ENCODE data around the gene HSD11B1.

Gene HSD11B1

DNA sequence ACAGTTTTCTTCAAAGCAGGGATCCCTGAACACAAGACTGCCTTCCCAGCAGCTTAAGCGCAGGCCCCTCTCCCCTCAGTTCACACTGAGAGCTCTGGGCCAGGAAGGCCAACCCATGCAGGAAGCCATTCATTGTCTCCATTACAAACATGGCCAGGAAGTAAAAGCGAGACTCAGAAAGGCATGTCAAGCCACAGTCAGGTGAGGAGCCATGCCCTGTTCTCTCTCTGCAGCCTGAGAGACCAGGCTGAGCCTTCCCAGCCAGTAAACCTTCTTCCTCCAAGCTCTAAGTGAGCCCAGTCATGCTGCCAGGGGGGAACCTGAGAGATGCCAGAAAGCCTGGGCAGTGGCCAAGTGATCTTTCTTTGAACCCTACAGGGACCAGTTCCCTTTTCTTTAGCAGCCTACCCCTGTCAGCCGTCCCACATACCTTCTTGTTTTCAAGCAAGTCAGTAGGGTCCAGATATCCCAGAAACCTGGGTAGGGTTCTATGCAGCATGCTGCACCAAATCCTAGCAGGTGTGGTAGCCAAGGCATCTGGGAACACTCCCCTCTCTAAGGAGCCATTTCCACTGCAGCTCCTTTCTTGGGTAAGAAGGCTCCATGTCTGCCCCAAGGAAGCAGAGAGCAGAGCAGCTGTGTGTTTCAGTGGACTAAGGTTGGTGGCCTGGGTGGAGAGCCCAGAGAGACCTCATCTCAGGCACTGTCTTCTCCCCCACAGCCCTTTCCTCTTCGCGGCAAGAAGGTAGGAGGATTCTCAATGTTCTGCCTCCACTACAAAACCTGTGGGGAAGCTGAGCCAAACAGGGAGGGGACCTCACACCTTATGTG, 52.2 kb downstream of the HSD11B1 start:
- DNase-seq = peak in 2 of 5 donors; percentile 38 to 65

DNA sequence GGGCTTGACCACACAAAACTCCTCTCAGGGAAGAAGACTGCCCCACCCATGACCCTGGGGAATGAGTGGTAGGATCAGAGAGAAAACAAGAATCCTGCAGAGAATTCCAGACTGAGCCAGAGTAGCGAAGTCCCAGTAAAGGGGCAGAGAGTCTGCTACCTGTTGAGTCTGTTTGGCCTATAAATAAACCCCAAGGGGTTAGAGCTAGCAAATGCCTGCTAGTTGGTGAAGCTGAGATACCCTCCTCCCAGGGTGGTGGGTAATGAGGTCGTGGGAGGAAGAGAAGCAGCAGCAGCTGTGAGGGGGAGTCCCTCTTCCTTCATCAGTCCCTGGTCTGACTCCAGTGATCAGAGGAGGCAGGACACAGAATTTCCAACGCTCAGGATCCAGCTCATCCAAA, 53.8 kb downstream of the HSD11B1 start:
- no peak for DNase-seq

DNA sequence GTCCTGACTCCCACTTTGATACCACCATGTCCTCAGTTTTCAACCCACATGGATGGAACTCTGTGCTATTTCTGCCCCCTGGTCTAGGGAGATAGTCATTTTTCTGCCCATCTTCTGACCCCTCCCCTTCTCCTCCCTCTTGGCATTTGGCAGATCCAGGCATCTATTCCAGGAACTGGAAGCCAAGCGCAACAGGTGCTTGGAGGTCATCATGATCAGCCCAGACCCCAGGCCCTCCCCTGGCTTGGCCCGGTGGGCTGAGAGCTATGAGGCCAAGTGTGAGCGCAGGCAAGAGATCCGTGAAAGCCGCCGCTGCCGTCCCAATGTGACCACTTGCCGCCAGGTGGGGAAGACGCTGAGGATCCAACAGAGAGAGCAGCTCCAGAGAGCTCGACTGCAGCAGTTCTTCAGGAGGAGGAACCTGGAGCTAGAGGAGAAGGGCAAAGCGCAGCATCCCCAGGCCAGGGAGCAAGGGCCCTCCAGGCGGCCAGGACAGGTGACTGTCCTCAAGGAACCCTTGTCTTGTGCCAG, 55.2 kb downstream of the HSD11B1 start:
- DNase-seq = no peak

DNA sequence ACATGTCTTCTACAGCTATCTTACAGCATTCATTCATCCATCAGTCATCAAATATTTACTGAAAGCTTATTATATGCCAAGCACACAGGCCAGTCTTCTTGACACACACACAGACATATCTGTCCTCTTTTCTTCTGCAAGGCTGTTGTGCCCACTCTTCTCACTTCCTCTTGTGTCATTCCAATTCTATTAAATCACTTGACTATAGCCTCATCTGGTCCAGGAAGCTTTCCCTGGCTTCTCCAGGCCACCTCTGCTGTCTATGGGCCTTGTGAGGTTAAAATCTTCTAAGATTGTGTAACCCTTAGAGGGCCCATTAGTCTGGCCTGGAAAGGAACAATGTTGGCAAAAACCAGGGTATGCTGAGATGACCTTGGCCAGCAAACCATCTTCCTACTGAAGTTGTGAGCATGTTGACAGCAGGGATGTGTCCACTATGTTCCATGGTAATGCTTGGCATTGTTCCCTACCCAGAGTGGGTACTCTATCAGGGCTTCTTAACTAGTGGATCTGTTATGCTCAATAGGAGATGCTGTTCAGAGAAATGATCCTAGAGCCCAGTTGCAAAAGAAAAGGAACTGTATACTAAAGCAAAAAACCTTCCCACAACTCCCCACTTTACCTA, 56.5 kb downstream of the HSD11B1 start:
- no peak for DNase-seq

DNA sequence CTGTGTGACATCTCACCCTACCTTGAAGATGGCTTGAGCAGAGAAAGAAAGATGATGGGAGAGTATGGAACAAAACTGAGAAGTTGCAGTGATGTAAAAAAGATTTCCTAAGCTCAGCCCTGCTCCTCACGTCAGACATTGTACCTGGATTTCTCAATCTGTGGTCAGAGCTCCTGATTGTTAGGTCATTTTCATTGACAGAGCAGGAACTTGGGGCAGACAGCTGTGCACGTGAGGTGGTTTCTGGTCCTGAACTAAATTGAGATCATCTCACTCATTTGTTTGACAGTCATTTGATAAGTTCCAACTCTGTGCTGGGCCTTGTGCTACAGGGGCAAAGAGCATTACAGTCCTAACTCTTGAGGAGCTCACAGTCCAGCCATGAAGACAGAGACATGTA, 61.4 kb downstream of the HSD11B1 start:
- DNase-seq = peak in 1 of 5 donors; percentile 39

DNA sequence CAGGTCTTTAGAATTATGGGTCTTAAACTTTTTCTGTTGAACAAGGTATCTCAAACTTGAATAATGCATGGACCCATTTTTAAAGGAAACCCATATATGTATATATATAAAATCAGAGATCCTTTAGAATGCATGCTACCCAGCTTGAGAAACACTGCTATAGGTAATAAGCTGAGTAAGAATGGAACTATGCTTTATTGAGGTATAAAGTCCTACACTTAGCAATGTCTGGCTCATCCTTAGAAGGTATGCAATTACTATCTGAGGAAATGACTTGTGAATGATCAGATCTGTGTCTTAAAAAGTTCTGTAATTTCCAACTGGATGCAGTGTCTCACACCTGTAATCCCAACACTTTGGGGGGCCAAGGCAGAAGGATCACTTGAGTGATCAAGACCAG, 62.5 kb downstream of the HSD11B1 start:
- DNase-seq = peak in 1 of 5 donors; percentile 33

DNA sequence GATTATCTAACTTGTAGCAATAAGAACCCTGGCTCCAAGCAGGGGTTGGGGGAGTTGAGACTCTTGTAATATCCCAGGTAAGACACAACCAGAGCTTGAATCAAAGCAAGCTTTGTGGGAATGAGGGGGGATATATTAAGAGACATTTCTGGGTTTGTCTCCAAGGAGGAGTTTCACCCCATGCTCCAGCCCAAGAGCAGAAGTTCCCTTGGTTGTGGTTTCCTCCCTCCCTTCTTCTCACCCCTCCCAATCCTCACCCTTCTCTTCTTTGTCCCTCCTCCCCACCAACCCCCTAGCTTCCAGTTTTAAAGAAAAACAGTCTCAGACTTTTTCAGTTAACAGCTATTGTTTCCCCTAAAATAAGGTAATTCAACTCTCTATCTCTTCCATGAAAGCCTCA, 63.1 kb downstream of the HSD11B1 start:
- no peak for DNase-seq

DNA sequence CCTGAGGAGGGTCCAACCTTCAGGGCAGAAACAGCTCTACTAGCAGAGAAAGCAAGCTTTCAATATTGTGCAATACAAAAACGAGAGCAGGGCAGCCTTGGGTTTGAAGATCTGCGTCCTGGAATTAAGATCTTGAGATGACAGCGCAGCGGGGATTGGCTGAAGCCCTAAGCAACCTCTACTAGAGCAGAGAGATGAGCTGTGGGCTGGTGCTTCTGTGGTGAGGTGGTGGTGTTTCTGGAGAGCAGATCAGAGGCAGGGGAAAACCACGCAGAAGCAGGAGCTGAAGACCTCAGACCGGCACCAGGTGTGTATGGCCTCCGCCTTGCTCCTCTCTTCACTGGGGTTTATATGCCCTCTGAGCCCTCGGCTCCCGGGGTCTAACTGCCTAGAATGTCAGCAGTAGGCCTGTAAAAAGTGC, 63.7 kb downstream of the HSD11B1 start:
- peak; percentile 55 to 96 (median 68) for DNase-seq

DNA sequence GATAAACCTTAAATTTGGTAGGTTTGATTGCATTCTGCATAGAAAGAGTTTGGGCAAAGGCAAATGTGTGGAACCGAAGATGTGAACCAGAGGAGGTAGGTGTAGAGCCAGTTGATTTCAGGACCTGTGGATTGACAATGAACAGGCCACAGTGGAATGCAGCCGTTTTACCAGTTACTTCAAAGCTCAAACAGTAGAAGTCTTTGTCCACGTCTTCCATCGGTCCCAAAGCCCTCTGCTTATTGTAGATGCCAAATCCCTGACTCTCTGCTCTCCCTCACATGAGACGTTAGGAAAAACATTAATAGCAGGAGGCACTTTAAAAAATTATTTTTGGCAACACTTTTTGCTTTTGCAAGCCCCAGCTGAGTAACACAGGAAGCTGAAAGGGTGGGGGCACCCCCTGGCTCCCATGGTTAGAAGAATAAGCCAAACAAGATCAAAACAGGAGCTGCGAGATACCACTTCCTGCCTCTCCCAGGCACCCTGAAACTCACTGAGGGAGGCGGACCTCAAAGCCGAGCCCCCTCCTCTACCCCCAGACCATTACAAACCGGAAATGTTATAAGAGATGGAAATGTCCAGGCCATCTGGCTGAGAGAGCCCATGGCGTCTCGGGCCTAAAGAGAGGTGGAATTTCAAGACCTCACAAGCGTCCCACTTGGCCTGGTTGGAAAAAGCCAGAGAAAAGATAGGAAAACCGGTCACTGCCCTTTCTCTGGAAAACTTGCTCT, 64.7 kb downstream of the HSD11B1 start:
- peak; percentile 31 to 89 (median 51) for DNase-seq

DNA sequence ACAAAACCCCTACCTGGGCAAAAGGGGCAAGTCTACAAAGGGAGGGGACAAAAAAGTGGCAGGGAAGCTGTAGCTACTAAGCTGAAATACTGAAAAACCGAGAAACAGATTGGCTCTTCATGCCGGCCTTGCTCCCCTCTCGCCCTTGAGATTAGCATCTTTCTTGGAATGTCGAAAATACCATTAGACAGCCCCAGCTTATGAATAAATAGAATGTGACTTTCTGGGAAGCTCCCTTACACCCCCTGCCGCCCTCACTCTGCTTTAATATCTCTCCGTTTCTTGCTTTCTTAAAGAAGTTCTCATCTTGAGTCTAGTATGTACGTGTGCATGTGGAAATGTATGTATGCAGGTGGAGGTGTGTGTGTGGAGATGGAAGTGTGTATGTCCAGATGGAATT, 65.3 kb downstream of the HSD11B1 start:
- no peak for DNase-seq

DNA sequence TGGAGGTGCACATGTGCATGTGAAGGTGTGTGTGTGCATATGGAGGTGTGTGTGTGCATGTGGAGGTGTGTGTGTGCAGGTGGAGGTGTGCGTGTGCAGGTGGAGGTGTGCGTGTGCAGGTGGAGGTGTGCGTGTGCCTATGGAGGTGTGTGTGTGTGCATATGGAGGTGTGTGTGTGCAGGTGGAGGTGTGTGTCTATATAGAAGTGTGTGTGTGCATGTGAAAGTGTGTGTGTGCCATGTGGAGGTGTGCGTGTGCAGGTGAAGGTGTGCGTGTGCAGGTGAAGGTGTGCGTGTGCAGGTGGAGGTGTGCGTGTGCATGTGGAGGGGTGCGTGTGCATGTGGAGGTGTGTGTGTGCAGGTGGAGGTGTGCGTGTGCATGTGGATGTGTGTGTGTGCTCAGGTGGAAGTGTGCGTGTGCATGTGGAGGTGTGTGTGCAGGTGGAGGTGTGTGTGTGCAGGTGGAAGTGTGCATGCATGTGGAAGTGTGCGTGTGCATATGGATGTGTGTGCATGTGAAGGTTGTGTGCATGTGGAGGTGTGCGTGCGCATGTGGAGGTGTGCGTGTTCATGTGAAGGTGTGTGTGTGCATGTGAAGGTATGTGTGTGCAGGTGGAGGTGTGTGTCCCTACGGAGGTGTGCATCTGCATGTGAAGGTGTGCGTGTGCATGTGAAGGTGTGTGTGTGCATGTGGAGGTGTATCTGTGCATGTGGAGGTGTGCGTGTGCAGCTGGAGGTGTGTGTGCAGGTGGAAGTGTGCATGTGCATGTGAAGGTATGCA, 66.2 kb downstream of the HSD11B1 start:
- DNase-seq = no peak

DNA sequence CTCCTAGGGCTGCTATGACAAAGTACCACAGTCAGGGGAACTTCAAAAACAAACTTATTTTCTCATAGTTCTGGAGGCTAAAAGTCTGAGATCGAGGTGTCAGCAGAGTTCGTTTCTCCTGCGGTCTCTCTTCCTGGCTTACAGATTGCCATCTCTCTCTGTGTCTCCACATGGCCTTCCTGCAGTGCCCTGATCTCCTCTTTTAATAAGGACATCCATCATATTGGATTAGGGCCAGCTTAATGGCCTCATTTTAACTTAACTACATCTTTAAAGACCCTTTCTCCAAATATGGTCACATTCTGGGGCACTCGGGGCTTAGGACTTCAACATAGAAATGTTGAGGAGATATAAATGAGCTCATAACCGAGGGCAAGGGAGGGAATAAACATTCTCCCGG, 67.5 kb downstream of the HSD11B1 start:
- no peak for DNase-seq

DNA sequence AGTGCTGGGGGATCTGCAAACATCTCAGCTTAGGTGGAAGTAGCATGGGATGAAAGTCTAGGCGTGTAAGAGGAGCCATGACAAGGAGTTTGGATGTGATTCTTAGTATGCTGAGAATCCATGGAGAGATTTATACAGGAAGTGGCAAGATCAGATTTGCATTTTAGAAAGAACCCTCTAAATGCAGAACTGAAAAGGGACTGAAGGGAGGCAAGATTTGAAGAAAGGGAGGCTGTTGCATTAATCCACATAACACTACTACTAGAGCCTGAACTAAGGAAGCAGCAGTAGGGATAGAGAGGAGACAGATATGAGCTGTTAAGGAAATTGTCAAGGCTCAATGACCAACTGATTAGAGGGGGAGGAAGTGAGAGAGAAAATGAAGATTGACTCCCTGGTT, 69.9 kb downstream of the HSD11B1 start:
- DNase-seq = no peak

DNA sequence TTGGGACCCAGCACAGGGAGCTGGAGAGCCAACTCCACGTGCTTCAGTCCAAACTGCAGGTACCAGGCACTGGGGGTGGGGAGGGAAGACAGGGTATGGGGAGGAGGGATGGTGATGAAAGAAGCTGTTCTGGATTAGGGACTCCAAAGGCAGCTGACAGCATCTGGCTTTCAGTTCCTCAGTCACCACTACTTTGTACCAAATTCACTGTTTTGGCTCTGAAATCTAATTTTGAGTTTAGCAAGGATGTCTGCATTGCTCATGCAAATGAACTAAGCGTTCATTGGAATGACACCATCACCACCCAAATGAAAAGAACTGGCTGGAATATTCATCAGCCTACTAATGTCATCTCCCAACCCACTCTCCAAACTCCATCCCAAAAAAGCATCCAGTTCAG, 71.0 kb downstream of the HSD11B1 start:
- no peak for DNase-seq

DNA sequence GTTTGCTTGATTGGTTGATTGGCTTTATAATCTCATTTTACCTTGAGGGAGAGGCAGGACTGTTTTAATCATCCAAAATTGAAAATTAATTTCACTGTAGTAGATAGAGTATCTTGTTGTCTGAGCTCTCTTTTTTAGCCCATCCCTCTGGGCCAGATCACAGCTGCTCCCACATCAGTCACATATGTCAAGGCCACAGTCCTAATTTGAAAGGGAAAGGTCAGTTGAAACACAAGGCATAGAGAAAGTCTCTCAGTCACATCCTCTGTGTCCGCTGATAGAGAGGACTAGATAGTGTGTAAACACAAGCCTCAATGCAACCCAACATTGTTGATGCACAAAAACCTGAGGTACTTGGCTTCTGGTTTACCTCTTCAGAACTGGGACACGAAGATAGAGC, 72.9 kb downstream of the HSD11B1 start:
- no peak for DNase-seq

DNA sequence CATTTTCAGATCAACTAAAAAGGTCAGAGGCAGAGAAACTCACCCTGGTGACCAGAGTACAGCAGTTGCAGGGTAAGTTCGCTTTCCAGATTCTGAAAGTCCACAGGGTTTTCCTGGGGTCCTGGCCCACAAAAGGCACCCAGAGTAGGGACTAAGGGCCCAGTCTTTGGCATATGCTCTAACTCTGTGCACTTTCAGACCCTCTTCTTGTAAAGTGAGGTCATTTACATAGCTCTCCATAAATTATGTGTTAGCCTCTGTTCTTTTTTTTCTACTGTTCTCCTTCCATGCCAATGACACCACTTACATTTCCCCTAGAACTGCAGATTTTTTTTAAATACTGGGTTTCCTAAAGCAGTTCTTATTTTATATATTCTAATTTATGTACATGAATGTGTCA, 73.5 kb downstream of the HSD11B1 start:
- DNase-seq = no peak

DNA sequence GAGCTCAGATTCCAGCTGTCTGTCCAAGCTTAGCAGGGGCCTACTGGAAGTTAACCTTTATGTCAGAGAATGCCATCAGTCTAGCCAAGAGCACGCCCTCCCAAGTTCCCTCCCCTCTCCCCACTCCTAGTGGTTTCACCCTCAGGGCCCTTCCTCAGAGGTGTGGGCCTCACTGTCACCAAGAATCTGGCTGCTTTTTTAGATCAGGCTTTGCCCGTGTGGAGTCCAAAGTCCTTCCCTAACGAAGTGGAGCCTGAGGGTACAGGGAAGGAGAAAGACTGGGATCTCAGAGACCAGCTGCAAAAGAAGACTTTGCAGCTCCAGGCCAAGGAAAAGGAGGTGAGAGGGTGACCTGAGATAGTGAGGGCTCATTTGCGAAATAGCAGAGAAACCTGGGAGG, 75.6 kb downstream of the HSD11B1 start:
- no peak for DNase-seq

DNA sequence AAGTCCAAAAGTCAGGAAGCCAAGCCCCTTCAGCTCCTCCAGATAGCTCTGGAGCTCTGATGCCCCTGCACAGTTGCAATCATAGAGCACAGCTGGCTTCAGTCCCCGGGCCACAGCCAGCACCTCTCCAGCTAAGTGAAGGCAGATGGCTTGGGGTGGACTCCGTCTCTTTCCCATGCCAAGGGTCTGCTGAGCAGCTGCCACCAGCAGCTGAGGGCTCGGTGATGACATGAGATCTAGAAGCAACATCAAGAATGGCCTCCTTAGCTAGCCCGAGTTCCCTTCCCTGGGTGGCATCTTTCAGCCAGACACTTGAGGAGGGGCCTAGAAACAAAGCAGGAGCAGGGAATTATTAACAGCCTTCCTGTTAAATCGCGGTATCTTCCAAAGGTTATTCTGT, 78.7 kb downstream of the HSD11B1 start:
- no peak for DNase-seq
